Measurements from ENCODE around the gene NBPF14.
"Not testable (repeated sequence)": the region's sequence is repeated elsewhere in the genome, so short reads cannot be mapped to it uniquely, and the experiment has no call there.

GRCh38 chr1:148529101-148529567 lies 66.7 kb downstream of the NBPF14 start:
- TF ChIP-seq POLR2A (IDR thresholded peaks at IDR 0.05); CTCF (IDR thresholded peaks at IDR 0.05 in 8 of 11, conservative IDR thresholded peaks at IDR 0.05 in 3 of 11): not testable (repeated sequence)

Data from spleen (tissue), 7 donors.